ENCODE measurements around the gene DIP2B.

DNA sequence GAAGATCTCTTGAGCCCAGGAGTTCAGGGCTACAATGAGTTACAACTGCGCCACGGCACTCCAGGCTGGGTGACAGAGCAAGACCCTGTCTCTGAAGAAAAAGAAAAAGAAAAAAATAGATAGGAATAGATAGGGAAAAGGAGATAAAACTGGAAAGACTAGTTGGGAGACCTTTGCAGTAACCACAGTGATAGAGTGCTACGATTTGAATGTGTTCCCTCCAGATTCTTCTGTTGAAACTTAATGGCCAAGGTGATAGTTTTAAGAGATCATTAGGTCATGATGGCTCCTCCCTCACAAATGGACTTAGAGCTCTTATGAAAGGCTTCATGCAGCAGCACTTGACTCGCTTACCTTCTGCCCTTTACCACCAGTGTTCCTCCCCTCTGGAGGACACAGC is 245.6 kb downstream of the DIP2B start:
- TF ChIP-seq FOXK2 (IDR thresholded peaks at IDR 0.05): no peak
- TF ChIP-seq, protein P1, sequence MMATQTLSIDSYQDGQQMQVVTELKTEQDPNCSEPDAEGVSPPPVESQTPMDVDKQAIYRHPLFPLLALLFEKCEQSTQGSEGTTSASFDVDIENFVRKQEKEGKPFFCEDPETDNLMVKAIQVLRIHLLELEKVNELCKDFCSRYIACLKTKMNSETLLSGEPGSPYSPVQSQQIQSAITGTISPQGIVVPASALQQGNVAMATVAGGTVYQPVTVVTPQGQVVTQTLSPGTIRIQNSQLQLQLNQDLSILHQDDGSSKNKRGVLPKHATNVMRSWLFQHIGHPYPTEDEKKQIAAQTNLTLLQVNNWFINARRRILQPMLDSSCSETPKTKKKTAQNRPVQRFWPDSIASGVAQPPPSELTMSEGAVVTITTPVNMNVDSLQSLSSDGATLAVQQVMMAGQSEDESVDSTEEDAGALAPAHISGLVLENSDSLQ (IDR thresholded peaks at IDR 0.05): no peak
- TF ChIP-seq BHLHE40 (IDR thresholded peaks at IDR 0.05; ENCODE audit: borderline replicate concordance): no peak
- TF ChIP-seq FOXM1 (IDR thresholded peaks at IDR 0.05; ENCODE audit: borderline replicate concordance): no peak
- no peak for TF ChIP-seq HDGF (IDR thresholded peaks at IDR 0.05; ENCODE audit: borderline replicate concordance)
- TF ChIP-seq FOXA1 (IDR thresholded peaks at IDR 0.05): no peak
- TF ChIP-seq SUZ12 (IDR thresholded peaks at IDR 0.05): no peak
- no peak for TF ChIP-seq ARNT (IDR thresholded peaks at IDR 0.05)
- TF ChIP-seq TARDBP (IDR thresholded peaks at IDR 0.05): no peak
- TF ChIP-seq NFRKB (IDR thresholded peaks at IDR 0.05): no peak
- TF ChIP-seq SP1 (IDR thresholded peaks at IDR 0.05): no peak
- TF ChIP-seq ZNF384 (IDR thresholded peaks at IDR 0.05): no peak

Data from HEK293T (cell line).